HCT116 (cell line): ENCODE data around the gene KLK11.

ENCODE experiments used
- EZH2 ChIP-seq: fragments of 200-600 bp; sonication (generic); IDR thresholded peaks from 2 replicates; pipeline ENCODE4 v1.6.1; 2017; ENCODE audit warnings: antibody characterized with exemption, mixed run types
- EZH2phosphoT487 ChIP-seq: fragments of 200-600 bp; IDR thresholded peaks from 2 replicates; pipeline ENCODE4 v1.6.1; 2018; ENCODE audit warnings: antibody characterized with exemption, borderline replicate concordance
- JUND ChIP-seq: IDR thresholded peaks from 2 replicates; pipeline ENCODE4 v1.6.1; 2012
- POLR2A ChIP-seq: IDR thresholded peaks from 2 replicates; pipeline ENCODE4 v1.7.0; 2011; ENCODE audit warnings: borderline replicate concordance; ENCODE audit not compliant: insufficient read depth, insufficient read length; ENCODE audit errors: extremely low read depth
- POLR2AphosphoS5 ChIP-seq: IDR thresholded peaks from 2 replicates; pipeline ENCODE4 v1.6.1; 2011; ENCODE audit warnings: mild to moderate bottlenecking, low read depth, low read length, moderate library complexity
- SIN3A ChIP-seq: IDR thresholded peaks from 2 replicates; pipeline ENCODE4 v1.6.1; 2012; ENCODE audit warnings: low read depth
- SP1 ChIP-seq: IDR thresholded peaks from 2 replicates; pipeline ENCODE4 v1.6.1; 2012; ENCODE audit warnings: low read depth
- SRF ChIP-seq: IDR thresholded peaks from 2 replicates; pipeline ENCODE4 v1.6.1; 2012; ENCODE audit warnings: low read depth
- YY1 ChIP-seq: IDR thresholded peaks from 2 replicates; pipeline ENCODE4 v1.6.1; 2011; ENCODE audit warnings: low read length, low read depth, moderate library complexity, mild to moderate bottlenecking; ENCODE audit not compliant: insufficient replicate concordance; ENCODE audit errors: extremely low read depth
- TF ChIP-seq, protein P1 (sequence below), 3 experiments: fragments of 200-600 bp in 1 of 3; sonication (generic) in 1 of 3; IDR thresholded peaks in 2 of 3; conservative IDR thresholded peaks in 1 of 3; 2 replicates each; pipeline ENCODE4 v1.5.1; 2012 to 2017; ENCODE audit warnings: low read depth in 2 of 3, low read length in 2 of 3, antibody characterized with exemption in 1 of 3, borderline replicate concordance in 1 of 3, control low read depth in 1 of 3, mild to moderate bottlenecking in 1 of 3, mixed read lengths in 1 of 3, mixed run types in 1 of 3, moderate library complexity in 1 of 3; ENCODE audit not compliant: insufficient read depth in 1 of 3
- TF ChIP-seq, protein P2 (sequence below): IDR thresholded peaks from 2 replicates; pipeline ENCODE4 v1.6.1; 2012
- TF ChIP-seq, protein P3 (sequence below): IDR thresholded peaks from 2 replicates; pipeline ENCODE4 v1.6.1; 2011; ENCODE audit warnings: mild to moderate bottlenecking, low read length, moderate library complexity; ENCODE audit not compliant: insufficient replicate concordance; ENCODE audit errors: extremely low read depth

DNA sequence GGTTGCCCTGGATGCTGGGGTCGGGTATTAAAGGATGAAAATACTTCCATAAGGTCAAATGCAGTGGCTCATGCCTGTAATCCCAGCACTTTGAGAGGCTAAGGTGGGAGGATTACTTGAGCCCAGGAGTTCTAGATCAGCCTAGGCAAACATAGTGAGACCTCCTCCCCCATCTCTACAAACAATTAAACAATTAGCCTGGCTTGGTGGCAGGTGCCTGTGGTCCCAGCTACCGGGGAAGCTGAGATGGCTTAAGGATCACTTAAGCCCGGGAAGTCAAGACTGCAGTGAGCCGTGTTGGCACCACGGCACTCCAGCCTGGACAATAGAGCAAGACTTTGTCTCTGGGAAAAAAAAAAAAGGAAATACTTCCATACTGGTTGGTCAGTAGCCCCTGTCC is 1.5 kb downstream of the KLK11 start:
- TF ChIP-seq, protein P1, sequence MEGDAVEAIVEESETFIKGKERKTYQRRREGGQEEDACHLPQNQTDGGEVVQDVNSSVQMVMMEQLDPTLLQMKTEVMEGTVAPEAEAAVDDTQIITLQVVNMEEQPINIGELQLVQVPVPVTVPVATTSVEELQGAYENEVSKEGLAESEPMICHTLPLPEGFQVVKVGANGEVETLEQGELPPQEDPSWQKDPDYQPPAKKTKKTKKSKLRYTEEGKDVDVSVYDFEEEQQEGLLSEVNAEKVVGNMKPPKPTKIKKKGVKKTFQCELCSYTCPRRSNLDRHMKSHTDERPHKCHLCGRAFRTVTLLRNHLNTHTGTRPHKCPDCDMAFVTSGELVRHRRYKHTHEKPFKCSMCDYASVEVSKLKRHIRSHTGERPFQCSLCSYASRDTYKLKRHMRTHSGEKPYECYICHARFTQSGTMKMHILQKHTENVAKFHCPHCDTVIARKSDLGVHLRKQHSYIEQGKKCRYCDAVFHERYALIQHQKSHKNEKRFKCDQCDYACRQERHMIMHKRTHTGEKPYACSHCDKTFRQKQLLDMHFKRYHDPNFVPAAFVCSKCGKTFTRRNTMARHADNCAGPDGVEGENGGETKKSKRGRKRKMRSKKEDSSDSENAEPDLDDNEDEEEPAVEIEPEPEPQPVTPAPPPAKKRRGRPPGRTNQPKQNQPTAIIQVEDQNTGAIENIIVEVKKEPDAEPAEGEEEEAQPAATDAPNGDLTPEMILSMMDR (IDR thresholded peaks at IDR 0.05 in 2 of 3, conservative IDR thresholded peaks at IDR 0.05 in 1 of 3; ENCODE audit: borderline replicate concordance in 1 of 3, insufficient read depth in 1 of 3, low read depth in 2 of 3, low read length in 2 of 3) = no peak
- TF ChIP-seq YY1 = no peak
- no peak for TF ChIP-seq POLR2A
- TF ChIP-seq JUND = no peak
- TF ChIP-seq EZH2phosphoT487 = no peak
- no peak for TF ChIP-seq EZH2
- TF ChIP-seq, protein P2, sequence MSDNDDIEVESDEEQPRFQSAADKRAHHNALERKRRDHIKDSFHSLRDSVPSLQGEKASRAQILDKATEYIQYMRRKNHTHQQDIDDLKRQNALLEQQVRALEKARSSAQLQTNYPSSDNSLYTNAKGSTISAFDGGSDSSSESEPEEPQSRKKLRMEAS = no peak
- TF ChIP-seq POLR2AphosphoS5 = no peak
- TF ChIP-seq SP1 = no peak
- TF ChIP-seq, protein P3, sequence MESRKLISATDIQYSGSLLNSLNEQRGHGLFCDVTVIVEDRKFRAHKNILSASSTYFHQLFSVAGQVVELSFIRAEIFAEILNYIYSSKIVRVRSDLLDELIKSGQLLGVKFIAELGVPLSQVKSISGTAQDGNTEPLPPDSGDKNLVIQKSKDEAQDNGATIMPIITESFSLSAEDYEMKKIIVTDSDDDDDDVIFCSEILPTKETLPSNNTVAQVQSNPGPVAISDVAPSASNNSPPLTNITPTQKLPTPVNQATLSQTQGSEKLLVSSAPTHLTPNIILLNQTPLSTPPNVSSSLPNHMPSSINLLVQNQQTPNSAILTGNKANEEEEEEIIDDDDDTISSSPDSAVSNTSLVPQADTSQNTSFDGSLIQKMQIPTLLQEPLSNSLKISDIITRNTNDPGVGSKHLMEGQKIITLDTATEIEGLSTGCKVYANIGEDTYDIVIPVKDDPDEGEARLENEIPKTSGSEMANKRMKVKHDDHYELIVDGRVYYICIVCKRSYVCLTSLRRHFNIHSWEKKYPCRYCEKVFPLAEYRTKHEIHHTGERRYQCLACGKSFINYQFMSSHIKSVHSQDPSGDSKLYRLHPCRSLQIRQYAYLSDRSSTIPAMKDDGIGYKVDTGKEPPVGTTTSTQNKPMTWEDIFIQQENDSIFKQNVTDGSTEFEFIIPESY = no peak
- no peak for TF ChIP-seq SIN3A
- no peak for TF ChIP-seq SRF
